Measurements from ENCODE around the gene TFPI.
"Not testable (repeated sequence)": the region's sequence is repeated elsewhere in the genome, so short reads cannot be mapped to it uniquely, and the experiment has no call there.

TFPI gene

DNA sequence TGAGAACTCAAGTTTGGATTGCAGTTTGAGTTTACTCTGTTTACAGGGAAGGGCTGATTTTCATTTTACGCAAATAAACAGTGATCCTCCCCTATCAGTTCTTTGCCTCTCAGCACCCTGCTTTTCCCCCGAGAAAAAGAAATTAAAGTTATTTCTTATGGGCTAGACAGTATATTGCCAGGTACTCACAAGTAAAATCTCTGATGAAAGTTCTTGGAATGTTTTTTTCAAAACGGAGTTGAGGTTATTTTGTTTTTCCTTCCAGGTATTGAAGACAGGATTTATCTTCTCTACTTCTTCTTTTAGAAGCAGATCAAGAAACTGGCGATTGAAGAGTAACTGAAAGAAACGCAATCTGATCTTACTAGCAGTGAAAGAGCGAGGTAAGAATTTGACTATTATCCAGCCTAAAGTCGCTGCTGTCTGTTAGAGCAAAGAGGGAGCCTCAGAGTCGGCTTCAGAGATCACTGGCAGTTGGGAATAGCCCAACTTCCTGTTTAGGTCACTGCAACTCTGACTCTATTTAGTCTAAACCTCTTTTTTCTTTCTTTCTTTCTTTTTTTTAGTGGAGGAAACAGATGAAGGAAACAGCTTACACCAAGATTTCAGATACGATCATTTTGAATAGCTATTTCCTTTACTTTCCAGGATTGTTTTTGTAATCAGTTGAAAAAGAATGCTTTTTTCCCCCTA is at the start of gene TFPI:
TSS of gene TFPI (minus strand) at position 425 of the 693 bp plus-strand sequence. CDS start 50,667 bp downstream, outside the sequence.
- DNase-seq (ENCODE audit: low read depth in 2 of 2), result no peak

DNA sequence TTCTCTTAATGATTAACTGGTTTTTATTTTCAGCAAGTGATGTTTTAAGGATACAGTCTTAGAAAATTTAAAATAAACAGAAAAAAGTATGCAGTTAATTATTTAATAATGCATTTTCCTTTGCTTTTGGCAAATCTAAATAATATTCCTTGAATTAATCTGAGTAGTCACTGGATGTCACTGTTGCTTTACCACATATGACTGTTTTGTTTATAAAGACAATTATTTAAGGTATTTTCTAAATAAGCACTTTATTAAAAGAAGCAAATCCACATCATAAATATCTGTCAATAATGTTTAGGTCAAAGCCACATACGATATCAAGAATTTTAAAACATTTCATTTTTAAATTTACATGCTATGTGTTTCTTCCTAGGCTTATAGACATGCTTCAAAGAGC is 40.6 kb upstream of the TFPI start:
- no peak for DNase-seq (ENCODE audit: low read depth in 2 of 2)

DNA sequence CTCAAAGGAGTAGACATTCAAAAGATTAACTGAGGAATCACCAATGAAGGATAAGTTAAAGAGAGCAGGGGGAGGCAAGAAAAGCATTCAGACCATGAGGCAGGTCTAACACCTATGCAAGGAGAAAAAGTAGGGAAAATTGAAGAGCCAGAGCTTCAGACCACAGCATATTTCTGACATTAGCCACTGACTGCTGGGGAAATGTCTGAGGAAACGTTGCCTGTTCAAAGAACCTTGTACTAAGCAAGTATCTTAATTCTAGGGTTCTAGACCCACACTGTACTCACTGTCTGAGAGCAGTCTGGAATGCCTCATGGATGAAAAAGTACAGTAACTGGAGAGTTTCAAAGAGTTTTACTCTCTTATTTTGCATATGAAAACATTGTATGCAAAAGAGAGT is 39.5 kb upstream of the TFPI start:
- no peak for DNase-seq (ENCODE audit: low read depth in 2 of 2)

DNA sequence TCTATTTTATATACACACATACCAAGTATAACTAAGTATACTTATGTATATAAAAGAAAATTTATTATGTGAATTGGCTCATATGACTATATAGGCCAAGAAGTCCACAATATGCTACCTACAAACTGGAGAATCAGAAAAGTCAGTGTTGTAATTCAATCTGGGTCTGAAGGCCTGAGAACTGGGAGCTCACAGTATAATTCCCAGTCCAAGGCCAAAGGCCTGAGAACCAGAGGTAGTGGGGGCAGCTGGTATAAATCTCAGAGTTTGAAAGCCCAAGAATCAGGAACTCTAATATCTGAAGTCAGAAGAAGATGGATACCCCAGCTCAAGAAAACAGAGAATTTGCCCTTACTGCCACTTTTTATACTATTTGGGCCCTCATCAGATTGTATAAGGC is 38.9 kb upstream of the TFPI start:
- no peak for DNase-seq (ENCODE audit: low read depth in 2 of 2)

DNA sequence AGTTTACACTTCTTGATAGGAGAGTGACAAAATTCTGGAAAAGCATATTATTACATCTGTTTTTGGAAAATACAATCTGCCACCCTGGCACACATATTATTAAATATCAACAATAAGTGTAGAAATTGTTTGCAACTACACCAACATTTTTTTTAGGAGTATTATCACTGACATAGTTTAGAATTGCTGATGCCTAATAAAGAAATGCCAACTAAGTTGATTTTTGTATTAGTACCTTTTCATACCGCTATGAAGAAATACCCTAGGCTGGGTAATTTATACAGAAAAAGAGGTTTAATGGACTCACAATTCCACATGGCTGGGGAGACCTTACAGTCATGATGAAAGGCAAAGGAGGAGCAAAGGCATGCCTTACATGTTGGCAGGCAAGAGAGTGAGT is 35.9 kb upstream of the TFPI start:
- no peak for DNase-seq (ENCODE audit: low read depth in 2 of 2)

DNA sequence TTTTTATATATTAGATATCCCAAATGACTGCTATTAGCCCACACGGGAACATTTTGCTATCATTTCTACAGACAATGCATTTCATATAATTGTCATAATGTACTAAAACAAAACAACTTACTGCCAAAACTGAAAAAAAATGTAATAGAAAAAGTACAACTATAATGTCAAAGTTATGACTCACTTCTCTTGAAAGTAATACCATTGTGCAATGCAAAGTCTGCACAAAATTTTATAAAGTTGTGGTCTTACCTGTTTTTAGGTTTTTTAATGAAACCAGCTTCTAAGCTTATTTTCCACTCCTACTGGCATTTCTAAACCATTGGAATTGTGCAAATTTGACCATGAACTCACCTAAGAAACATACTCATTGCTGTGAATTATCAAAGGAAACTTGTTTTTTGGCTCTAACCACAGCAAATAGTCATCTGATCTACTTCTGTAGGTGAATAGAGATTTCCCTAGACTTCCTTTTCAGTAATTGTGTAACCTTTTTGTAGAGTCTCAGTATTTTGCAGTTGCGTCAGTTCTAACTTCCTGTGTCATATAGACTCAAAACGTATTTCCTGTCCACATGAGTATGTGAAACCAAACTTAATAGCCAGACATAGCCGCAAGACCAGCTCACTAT is 31.9 kb upstream of the TFPI start:
- DNase-seq (ENCODE audit: low read depth in 2 of 2), result no peak

DNA sequence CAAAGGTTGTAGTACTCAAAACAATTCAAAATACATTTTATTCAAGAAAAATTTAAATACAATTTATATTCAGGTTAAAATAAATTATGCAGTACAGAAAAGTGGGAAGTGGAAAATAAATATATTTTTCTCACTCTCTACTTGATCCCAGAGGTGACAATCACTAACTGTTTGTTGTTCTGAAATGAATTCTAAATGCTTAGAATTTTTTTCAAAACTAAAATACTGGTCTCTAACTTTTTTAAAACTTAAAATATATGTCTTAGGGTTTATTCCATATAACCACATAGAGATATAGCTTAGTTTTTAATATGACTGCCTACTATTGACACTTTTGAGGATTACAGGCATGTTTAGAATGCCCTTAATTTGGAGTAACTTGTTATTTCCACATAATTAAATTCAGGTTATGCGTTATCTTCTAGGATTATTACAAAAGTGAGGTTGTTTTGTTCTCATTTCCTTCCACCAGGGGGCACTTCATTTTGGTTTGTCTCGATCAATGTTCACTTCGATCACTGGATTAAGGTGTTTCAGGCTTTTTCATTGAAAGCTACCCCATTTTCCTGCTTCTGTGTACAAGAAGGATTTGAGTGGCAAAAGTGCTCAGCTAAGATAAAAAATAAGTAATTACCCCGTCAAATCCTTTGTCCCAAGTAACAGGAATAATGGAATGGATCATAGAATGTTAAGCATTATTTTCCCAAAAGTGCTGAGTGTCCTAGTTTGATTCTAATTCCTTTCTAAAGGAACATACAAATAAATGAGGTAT is 27.1 kb upstream of the TFPI start:
- no peak for DNase-seq (ENCODE audit: low read depth in 2 of 2)

DNA sequence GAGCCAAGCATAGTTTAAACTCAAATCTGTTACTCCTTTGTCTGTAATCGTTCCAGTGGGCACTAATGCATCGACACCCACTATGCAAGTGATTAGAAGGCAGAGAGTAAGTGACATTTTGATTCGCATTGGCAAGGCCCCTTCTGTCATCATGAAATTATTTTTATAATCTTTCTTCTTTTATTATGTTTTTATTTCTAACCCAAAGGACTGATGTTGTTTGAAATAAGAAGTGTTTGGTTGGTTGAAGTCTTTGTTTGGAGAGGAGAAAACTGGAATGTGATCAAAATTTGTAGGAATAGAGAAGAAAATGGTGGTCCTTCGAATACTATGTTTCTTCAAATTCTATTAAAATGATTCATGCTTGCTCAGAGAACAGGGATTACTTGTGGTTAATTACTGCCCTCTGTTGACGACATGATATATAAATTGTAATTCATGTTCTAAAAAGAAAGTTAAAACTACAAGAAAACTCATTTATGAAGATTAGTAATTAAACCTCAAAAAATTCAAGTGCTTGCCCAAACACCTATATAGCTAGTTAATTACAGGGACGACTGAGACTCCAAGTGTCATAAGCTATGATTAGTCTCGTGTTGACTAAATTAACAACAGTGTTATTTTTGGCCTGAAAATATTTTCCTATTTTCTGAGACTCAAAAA is 26.4 kb upstream of the TFPI start:
- no peak for DNase-seq (ENCODE audit: low read depth in 2 of 2)

DNA sequence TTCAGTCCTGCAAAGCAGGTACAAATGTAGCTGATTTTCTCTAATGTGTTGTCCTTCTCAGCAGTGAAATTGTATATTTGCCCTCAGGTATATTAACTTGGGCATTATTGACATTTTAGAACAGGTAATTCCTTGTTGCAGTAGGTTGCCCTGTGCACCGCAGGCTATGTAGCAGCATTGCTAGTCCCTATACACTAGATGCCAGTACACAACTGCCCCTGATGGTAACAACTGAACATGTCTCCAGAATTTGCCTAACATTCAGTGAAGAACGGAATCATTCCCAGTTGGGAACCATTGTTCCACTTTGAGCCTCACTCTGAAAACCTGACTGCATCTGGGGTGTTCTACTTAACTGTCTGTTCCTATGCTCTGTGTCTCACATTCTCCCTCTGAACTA is 23.1 kb upstream of the TFPI start:
- DNase-seq (ENCODE audit: low read depth in 2 of 2), result no peak

DNA sequence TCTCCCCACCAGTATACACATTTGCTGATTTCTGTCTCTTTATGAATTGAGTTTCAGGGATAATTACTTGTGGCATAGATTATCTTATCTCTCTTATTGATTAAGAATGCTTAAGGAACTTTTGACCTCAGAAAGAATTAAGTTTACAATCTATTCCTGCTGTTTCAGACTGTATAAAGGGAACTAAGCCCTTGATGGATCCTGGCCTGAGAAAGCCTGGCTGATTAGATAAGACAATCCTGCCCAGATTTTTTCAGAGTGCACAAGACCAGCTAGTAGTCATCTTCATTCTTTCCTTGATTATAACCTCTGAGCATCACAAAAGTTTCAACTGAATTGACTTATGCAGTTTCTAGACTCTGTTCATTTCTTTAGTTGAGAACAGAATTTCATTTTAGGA is 22.7 kb upstream of the TFPI start:
- no peak for DNase-seq (ENCODE audit: low read depth in 2 of 2)

DNA sequence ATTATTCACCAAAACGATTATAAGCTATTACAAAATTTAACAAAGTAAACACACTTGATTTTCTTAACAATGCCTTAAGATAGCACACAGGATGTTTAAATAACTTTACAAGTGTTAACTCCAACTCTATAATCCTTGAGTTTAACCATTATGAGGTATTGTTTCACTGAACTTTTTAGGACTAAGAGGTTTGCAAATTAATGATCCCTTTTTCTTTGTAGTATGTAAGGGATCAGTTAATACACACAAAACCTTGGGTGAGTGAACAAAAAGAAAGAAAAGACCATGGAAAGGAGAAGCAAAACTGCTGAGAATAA is 21.5 kb upstream of the TFPI start:
- no peak for DNase-seq (ENCODE audit: low read depth in 2 of 2)

DNA sequence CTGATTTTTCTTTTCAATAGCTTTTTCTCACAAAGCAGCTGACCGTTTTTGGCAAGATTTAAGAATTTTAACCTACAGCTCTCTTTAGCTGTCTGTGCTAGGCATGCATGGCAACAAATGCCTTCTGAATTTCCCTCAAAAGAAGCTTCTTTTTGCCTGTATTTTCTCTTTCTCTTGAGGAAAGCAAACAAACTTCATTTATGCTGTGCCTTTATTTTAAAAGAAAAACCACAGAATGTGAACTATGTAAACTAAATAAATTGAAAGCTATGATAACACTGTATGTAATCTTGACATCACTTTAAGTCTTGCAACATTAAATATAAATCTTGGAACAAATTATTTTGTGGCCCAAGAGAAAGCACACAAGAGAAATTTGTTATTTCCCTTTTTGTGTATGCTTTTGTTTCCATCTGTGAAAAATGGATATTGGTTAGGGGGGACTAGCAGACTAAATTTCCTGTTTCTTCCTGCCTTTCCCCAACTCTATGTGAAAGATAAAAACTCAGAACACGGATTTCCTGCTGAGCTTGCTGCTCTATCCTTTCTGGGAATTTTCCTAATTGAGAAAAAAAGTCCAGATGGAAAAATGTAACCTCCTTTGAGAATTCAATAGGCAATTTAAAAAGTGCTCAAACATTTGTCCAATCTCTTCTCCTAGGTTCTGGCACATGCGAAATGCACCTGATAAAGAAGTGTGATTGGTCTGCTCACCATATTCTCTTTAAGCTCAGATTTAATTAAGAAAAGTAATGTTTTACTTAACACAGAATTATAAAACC is 20.9 kb upstream of the TFPI start:
- no peak for DNase-seq (ENCODE audit: low read depth in 2 of 2)

DNA sequence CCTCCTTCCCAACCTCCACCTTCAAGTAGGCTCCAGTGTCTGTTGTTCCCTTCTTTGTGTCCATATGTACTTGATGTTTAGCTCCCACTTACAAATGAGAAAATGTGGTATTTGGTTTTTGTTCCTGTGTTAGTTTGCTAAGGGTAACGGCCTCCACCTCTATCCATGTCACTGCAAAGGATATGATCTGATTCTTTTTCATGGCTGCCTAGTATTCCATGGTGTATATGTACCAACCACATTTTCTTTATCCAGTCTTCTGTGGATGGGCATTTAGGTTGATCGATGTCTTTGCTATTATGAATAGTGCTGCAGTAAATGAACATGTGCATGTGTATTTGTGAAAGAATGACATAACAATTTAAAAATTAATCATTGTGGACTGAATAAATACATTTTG is 19.5 kb upstream of the TFPI start:
- DNase-seq (ENCODE audit: low read depth in 2 of 2), result no peak

DNA sequence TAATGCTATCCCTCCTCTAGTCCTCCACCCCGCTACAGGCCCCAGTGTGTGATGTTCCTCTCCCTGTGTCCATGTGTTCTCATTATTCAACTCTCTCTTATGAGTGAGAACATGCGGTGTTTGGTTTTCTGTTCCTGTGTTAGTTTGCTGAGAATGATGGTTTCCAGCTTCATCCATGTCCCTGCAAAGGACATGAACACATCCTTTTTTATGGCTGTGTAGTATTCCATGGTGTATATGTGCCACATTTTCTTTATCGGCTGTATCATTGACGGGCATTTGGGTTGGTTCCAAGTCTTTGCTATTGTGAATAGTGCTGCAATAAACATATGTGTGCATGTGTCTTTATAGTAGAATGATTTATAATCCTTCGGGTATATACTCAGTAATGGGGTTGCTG is 17.8 kb upstream of the TFPI start:
- DNase-seq (ENCODE audit: low read depth in 2 of 2), result not testable (repeated sequence)

DNA sequence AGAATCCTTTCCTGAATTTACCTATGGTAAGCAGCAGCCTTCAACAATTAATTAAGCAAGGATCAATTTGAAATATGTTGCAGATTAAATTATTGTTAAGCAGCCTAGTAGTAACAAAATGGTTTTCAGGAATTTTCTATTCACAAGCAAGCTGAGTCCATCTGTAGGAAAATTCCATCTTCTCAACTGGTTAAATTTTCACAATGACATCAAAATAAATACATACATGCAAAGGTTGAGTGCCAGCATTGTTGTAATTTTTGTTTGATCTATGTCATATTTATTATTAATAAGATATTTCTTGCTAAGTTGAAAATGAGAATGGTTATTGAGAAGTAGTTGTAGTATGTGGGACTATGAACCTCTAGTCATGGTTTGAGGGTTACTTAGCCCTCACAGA is 15.3 kb upstream of the TFPI start:
- DNase-seq (ENCODE audit: low read depth in 2 of 2), result no peak

DNA sequence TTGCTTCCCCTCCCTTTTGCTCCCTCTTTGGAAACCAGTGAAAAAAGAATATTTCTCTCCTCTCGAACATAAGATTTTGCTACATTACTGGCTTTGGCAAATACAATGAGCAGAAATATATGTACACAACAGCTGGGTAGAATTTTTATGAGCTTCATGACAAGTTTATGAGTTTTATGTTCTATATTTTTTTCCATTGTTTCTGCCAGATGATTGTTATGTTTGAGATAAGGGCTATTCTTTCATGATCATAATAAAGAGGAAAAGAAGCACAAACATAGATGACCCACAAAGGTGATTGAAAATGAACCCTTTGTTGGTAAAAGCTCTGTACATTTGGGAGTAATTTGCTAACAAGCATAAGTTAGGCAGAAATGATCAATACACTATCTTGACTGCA is 14.8 kb upstream of the TFPI start:
- DNase-seq (ENCODE audit: low read depth in 2 of 2), result no peak

DNA sequence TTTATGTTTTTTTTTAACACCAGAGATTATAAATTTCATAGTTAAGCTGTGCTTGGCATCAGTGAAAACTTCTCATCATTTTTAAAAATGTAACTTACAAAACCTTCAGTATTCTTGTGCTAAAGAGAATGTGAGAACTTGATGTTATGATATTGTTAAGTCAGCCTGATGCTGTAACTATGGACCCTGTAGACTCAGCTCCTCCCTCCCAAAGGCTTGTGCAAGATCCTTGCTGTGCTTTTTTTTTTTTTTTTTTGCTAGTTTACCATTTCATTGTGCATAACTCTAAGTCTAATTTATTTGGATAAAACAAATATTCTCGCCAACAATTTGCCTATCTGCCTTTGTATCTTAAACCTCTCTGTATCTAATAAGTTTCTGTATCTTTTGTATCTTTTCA is 12.9 kb upstream of the TFPI start:
- DNase-seq (ENCODE audit: low read depth in 2 of 2), result no peak

DNA sequence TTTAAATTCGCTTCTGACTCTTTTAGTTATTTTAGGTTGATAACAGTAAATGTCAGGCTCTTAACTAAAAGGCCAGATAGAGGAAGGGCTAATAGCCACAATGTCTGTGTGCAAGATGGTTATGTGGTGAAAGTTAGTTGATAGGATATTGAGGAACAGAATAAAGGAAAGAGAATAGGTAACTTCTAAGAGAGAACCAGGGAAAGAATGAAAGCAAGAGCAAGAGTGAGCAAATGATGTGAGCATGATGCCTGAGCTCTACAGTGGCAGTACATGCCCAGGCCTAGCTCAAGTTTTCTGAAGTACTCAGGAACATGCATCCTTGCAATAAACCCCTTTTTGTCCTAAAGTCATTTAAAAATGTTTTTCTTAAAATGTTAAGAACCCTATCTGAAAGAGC is 12.5 kb upstream of the TFPI start:
- DNase-seq (ENCODE audit: low read depth in 2 of 2), result no peak

DNA sequence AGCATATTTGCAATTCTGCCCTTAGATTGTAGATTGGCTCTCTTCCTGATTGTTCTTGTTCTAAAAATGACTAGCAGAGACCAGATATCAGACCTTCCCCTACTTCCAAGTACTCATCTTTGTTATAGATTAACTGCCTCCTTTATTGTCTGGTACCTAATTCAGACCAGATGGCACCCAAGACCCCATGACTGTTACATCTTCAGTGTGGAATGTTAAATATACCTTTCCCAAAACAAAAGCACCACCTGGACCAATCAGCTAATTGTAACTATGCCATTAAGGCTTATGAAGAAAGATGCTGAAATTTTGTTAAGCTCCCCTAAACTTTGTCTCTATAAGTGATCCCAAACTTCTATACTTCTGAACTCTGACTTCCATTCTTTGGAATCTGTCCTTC is 12.0 kb upstream of the TFPI start:
- no peak for DNase-seq (ENCODE audit: low read depth in 2 of 2)

DNA sequence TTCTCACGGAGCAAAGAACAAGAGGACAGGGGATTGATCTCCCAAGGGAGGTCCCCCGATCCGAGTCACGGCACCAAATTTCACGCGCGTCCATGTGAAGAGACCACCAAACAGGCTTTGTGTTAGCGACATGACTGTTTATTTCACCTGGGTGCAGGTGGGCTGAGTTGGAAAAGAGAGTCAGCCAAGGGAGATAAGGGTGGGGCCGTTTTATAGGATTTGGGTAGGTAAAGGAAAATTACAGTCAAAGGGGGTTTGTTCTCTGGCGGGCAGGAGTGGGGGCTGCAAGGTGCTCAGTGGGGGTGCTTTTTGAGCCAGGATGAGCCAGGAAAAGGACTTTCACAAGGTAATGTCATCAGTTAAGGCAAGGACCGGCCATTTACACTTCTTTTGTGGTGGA is 11.4 kb upstream of the TFPI start:
- DNase-seq (ENCODE audit: low read depth in 2 of 2), result not testable (repeated sequence)

DNA sequence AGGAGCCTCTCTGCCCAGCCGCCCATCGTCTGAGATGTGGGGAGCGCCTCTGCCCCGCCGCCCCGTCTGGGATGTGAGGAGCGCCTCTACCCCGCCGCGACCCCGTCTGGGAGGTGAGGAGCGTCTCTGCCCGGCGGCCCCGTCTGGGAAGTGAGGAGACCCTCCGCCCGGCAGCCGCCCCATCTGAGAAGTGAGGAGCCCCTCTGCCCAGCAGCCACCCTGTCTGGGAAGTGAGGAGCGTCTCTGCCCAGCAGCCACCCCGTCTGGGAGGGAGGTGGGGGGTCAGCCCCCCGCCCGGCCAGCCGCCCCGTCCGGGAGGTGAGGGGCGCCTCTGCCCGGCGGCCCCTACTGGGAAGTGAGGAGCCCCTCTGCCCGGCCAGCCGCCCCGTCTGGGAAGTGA is 2.3 kb upstream of the TFPI start:
- not testable (repeated sequence) for DNase-seq (ENCODE audit: low read depth in 2 of 2)

DNA sequence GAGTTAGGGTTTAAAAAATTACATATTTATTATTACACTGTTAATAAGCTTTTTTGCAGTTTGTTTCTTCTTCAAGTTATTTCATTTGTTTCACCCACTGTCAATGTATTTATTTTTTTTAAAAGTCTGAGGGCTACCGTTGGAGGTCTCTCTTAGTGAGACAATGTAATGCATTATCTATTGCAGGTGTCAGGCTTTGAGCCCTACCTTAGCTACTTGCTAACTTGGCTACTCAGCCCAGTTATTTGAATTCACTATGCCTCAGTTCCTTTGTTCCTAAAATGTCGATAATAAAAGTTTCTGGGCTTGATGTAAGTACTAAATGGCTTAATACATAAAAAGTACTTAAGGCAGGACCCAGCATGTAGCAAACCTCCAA is 458 bp upstream of the TFPI start:
- DNase-seq (ENCODE audit: low read depth in 2 of 2), result no peak
